GM18507 (cell line): ENCODE data around the gene SPATS2.
A peak's percentile ranks its signal among the peaks of the same experiment; 100 is the strongest.
"Not testable (repeated sequence)": the region's sequence is repeated elsewhere in the genome, so short reads cannot be mapped to it uniquely, and the experiment has no call there.

Source experiments
- DNase-seq: peaks from one replicate; pipeline ENCODE4 v3.0.0; 2011; ENCODE audit warnings: low read depth; ENCODE audit not compliant: insufficient read length; ENCODE audit errors: extremely low spot score
- FAIRE-seq: peaks from 2 replicates; lab custom pipeline; 2011; peaks lifted over from hg19 to GRCh38; lab: Jason Lieb, UNC

The SPATS2 gene

DNA sequence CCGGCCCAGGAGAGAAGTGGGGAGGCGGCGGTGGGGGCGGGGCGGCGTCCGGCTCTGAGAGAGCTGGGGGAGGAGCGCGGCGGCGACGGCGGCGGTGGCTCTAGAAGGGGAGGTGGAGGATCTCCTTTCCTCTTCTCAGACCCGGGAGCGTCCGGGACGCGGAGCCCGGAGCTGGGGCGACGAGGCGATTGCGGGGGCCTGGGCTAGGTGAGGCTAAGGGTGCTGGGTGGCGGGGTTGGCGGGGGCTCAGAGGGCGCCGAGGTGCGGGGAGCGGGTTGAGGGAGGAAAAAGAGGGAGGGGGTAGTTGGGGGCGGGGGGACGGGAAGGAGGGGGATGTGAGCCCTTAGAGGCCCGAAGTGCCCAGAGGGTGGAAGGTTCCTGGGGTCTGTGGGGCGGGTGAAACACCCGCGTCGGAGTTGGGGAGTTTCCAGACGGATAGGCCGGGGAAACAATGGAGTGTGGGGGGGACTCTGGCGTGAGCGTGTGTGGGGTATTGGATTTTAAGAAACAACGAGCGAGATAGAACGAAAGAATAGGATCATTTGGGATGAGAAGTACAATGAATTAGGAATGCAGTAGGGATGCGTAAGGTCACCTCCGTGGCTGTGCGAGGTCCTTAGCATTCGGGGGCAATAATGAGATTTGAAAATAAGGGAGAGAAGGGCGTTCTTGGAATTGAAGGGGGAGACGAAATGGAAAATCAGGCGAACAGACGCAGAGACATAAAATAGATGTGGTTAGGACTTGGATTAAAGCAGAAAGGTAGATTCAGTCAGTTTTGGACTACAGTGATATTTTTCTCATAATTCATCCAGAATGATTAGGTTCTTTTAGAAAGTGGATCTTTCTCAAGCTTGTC lies at the start of gene SPATS2:
Gene SPATS2, plus strand, starts transcription at position 82 of the 859 bp plus-strand sequence. CDS start 93,551 bp downstream, outside the sequence.
- FAIRE-seq (no peak), DNase-seq (no peak)

GRCh38 chr12:49320411-49321103 lies 46.7 kb upstream of the SPATS2 start:
- DNase-seq, FAIRE-seq: not testable (repeated sequence)

DNA sequence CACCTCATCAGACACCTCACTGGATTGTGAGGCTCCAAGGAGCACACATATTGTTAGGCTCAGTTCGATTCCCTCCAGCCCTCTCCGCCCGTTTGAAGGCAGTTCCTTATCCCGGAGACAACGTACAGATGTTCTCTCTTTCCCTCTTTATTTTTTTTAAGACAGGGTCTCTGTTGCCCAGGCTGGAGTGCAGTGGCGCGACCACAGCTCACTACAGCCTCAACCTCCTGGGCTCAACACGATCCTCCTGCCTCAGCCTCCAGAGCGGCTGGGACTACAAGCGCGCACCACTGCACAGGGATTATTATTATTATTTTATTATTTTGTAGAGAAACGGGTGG lies 44.9 kb upstream of the SPATS2 start:
- DNase-seq (no peak), FAIRE-seq (no peak)

DNA sequence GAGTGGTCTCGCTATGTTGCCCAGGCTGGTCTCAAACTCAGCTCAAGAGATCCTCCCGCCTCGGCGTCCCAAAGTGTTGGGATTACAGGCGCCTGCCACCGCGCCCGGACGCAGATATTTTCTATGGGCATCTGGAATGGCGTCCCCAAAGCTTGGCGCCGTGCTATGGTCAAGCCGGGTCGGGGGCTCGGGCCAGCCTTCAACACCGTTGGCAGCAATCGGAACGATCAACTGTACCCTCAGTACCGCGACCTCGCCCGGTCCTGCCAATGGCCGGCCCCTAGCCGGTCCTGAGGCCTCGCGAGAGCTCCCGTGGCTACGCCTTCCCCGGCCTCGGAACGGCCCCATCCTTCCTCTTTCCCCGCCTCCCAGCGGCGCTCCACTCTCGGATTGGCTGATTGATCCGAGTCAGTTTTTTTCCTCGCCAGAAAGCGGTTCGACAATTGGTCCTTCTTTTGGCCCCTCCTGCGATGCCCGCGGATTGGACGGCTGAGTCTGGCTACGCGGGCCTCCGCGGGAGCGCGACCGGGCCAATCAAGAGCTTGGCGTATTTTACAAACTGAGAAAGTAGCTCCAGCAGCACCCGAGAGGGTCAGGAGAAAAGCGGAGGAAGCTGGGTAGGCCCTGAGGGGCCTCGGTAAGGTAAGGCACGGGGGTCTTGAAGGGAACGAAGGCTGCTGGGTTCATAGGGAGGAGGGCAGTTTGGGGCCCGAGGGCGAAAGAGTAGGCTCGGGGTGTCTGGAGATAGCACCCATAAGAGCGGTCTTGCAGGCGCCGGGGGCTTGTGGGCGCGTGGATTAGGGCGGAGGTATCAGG lies 44.3 kb upstream of the SPATS2 start, which contains the start of gene TROAP:
Gene TROAP, plus strand, starts transcription at position 548 of the 816 bp plus-strand sequence. CDS start 354 bp downstream, outside the sequence.
- peak; percentile 98 for FAIRE-seq
- peak; percentile 98 for DNase-seq

- no peak for FAIRE-seq
Measured at GRCh38 chr12:49323524-49324097, 43.7 kb upstream of the SPATS2 start.

DNA sequence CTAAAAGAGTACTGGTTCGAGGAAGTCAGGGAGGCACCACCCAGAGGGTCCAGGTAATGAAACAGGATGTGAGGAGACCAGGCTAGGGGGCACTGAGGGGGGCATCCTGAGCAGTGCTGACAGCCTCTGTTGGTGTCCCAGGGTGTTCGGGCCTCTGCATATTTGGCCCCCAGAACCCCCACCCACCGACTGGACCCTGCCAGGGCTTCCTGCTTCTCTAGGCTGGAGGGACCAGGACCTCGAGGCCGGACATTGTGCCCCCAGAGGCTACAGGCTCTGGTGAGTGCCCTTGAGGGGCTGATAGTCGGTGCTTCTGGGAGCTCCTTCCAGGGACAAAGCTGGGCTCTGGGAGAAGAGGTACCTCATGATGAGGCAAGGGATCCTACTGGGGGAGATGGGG lies 41.7 kb upstream of the SPATS2 start:
- FAIRE-seq, result no peak
- DNase-seq, result no peak

More at GRCh38 chr12:49323524-49324097, 43.7 kb upstream of the SPATS2 start:
- DNase-seq, result no peak

- DNase-seq (no peak), FAIRE-seq (no peak)
Measured at GRCh38 chr12:49327368-49327767, 39.9 kb upstream of the SPATS2 start.

GRCh38 chr12:49327887-49328286 lies 39.4 kb upstream of the SPATS2 start:
- no peak for DNase-seq
- no peak for FAIRE-seq

- FAIRE-seq (no peak), DNase-seq (no peak)
Measured at GRCh38 chr12:49328816-49329215, 38.4 kb upstream of the SPATS2 start.

DNA sequence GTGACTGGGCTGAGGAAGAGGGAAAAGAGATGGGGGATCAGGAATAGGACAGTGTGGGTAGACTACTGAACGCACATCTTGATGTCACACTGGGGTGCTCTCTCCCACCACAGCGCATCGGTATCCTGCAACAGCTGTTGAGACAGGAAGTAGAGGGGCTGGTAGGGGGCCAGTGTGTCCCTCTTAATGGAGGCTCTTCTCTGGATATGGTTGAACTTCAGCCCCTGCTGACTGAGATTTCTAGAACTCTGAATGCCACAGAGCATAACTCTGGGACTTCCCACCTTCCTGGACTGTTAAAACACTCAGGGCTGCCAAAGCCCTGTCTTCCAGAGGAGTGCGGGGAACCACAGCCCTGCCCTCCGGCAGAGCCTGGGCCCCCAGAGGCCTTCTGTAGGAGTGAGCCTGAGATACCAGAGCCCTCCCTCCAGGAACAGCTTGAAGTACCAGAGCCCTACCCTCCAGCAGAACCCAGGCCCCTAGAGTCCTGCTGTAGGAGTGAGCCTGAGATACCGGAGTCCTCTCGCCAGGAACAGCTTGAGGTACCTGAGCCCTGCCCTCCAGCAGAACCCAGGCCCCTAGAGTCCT lies 37.1 kb upstream of the SPATS2 start:
- no peak for FAIRE-seq
- no peak for DNase-seq

- FAIRE-seq (no peak), DNase-seq (no peak)
Measured at GRCh38 chr12:49330631-49331379, 36.5 kb upstream of the SPATS2 start.

DNA sequence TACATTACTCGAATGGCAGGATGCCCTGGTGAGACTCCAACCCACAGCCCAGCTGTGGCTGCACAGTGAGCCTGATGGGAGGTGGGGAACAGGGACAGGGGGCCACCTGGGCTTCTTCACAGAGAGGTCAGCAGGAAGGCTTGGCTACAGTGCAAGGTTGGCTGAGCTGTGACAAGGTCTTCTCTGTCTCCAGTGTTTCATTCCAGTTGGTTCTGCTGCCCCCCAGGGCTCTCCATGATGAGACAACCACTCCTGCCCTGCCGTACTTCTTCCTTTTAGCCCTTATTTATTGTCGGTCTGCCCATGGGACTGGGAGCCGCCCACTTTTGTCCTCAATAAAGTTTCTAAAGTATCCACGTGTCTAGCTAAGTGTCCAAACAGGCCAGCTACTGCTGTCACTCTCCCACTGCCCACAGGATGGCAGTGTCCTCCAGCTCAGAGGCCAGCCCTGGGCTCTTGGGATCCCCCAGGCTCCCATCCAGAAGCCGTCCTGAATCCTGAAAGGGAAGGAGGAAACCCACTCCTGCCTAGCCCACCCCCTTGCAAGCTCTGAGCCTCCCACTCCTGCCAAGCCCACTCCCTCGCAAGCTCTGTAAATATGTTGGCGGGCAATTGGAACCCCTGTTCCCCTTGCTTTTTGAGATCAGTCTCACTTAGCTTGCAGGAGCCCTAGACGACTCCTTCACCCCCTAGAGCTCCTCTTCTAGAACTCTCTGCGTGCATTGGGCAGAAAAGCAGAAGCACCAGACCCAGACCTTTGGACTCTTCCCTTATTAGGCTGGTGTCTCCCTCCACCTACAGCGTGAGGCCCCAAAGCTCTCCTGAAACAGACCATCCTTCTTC lies 35.7 kb upstream of the SPATS2 start:
- DNase-seq, result no peak
- no peak for FAIRE-seq

GRCh38 chr12:49332441-49332861 lies 34.8 kb upstream of the SPATS2 start:
- no peak for FAIRE-seq

DNA sequence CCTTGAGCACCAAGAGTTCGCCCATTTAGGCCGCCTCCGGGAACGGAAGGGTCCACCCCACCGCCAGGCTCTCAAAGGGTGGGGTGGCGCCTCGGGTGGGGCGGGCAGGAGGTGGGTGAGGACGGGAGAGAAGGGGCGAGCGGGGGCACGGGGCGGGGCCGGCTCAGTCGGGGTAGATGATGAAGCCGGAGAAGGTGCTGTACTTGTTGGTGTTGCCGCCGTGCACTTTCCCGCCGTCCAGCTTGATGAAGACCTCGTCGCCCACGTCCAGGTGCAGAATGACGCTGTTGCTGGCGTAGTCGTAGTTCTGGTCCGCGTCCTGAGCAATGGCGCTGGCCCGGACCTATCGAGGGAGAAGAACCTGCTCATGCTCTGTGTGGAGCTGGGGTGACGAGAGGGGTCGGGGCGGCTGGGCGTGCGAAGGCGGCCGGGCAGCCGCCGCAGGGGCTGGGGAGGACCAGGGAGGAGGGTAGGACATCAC lies 34.3 kb upstream of the SPATS2 start:
- no peak for DNase-seq
- no peak for FAIRE-seq

More at GRCh38 chr12:49332441-49332861, 34.8 kb upstream of the SPATS2 start:
- DNase-seq, result no peak

DNA sequence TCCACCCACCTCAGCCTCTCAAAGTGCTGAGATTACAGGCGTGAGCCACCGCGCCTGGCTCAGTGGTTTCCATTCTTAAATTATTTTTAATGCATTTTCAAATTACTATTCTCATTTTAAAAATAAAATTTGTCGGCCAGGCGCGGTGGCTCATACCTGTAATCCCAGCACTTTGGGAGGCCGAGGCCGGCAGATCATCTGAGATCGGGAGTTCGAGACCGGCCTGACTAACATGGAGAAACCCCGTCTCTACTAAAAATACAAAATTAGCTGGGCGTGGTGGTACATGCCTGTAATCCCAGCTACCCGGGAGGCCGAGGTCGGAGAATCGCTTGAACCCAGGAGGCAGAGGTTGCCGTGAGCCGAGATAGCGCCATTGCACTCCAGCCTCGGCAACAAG lies 33.5 kb upstream of the SPATS2 start:
- not testable (repeated sequence) for DNase-seq, FAIRE-seq

DNA sequence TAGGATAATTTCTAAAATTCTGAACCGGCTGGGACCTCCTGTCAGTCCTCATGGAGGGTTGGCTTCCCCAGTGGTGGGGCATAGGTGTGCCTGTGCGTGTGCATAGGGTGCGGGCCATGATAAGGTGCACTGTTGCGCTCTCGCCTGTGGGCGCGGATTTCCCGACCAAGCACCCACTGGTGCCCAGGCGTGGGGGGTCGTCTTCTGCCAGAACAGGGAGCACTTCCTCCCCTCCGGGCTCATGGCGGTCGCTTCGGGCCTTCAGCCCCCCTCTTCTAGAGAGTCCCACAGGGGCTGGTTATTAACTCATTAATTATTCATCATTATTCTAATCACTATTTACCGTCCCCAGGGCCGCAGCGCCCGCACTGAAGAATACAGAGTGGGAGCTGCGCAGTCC lies 33.0 kb upstream of the SPATS2 start:
- no peak for FAIRE-seq
- DNase-seq, result no peak

- FAIRE-seq (no peak), DNase-seq (no peak)
Measured at GRCh38 chr12:49334681-49335080, 32.6 kb upstream of the SPATS2 start.
